GM18517 (cell line): Measurements from ENCODE around the gene GREM1.

Experiments
- ATAC-seq: cut with Tn5 transposase; IDR thresholded peaks from one replicate; pipeline ENCODE4 v1.9.1; 2021; ENCODE audit warnings: mild to moderate bottlenecking, moderate library complexity; ENCODE audit not compliant: unreplicated experiment

GREM1 gene

DNA sequence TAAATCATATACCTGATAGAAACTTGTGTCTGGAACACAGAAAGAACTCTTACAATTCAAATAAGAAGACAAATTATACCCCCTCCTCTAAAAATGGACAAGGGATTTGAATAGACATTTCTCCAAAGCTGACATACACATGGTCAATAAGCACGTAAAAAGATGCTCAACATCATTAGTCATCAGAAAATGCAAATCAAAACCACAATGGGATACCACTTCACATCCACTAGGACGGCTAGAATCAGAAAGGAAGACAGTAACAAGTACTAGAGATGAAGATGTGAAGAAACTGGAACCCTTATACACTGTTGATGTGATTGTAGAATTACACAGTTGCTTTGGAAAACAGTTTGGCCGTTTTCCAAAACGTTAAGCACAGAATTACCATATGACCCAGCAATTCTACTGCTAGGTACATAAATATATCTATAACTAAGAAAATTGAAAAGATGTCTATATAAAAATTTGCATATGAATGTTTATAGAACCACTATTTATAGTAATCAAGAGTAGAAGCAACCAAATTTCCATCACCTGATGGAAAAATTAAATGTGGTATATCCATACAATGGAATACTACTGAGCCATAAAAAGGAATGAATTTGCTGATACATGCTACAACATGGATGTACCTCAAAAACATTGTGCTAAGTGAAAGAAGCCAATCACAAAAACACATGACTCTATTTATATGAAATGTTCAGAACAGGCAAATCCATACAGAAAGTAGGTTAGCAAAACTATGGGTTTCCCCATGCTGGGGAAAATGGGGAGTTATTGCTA lies 60.8 kb downstream of the GREM1 start:
- no peak for ATAC-seq

- ATAC-seq = no peak
Observed at GRCh38 chr15:32781781-32782180, 64.0 kb downstream of the GREM1 start.

- ATAC-seq = no peak
Observed at GRCh38 chr15:32784581-32784980, 66.8 kb downstream of the GREM1 start.

DNA sequence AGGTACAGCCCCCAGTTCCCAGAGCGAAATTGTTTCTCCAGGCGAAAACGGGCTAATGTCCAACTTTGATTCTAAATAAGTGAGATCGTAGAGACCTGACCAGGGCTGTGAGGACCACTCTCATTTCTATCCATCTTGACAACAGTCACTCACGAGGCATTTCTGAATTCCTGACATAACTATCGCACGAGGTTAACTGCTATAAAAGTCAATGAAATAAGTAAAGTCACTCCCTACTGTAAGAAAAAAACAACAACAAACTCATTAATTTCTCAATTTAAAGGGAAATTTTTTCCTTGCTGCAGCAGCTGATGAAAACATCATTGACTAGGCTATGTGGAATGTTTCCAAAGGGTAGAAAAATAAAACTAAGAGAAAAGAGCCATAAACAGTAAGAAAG lies 69.1 kb downstream of the GREM1 start:
- no peak for ATAC-seq

DNA sequence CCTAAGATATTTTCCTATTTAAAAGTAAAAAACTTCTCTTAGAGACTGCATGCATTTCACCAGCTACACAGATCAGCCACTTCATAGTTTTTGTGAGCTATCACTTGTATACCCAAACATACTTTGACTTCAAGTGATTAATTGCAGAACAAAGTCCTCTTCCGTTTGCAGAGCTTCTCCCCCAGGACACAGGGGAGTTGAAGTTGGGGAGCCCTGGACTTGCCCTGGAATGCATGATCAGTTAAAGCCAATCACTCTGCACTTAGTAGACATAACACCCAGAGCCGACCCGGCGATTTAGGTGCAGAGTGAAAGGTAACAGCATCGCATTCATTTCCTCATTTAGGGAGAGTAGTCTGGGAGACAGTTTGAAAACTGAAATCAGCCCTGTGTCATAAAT lies 70.1 kb downstream of the GREM1 start:
- ATAC-seq = no peak

DNA sequence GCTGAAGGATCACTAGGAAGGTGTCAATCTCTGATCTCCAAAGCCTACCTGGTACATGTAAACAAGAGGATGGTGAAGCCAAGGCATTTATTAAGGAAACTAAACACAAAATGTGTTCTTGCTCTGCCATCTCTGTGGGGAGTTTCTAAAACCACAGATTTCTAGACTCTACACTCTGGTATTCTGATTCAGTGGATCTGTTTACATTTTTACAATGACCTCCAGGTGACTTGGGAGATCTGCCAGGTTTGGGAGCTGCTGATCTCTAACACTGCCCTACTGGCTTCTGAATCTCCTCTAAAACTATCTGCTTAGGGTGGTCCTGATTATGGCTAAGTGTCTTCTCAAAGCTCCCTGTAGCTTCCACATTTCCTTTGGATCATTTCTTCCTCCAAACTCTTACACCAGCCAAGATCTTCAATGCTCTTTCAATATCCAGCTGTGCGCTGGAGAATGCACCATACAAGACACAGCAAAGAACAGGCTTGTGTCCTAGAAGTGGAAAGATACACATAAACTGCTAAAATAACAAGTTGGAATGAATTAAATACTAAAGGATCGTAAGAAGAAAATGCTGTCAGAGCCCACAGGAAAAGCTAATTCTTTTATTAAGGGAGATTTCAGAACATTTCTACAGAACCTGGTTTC lies 72.7 kb downstream of the GREM1 start:
- no peak for ATAC-seq

- no peak for ATAC-seq
Observed at GRCh38 chr15:32792436-32792835, 74.6 kb downstream of the GREM1 start.
